Endodermal cell (in vitro differentiated cells): ENCODE data around the gene KRTAP9-6. TPM values are rescaled to one million over a fixed set of nuclear protein-coding genes. Genes with fewer than 3 reads are reported as not detected.
"Not testable (repeated sequence)": the region's sequence is repeated elsewhere in the genome, so short reads cannot be mapped to it uniquely, and the experiment has no call there.

Source experiments
- DNase-seq: peaks from one replicate; pipeline ENCODE4 v3.0.0-alpha.2; 2017
- H3K27ac ChIP-seq: 2 replicates; pipeline ENCODE4 v1.5.1; 2013; ENCODE audit warnings: mild to moderate bottlenecking, low read depth, low read length, moderate library complexity
- H3K27me3 ChIP-seq: 2 replicates; pipeline ENCODE4 v1.6.1; 2013; ENCODE audit warnings: mild to moderate bottlenecking, low read length, moderate library complexity; ENCODE audit not compliant: insufficient read depth, control insufficient read depth, poor library complexity, severe bottlenecking
- H3K36me3 ChIP-seq: 2 replicates; pipeline ENCODE4 v1.7.0; 2013; ENCODE audit warnings: mild to moderate bottlenecking, low read length, moderate library complexity; ENCODE audit not compliant: control insufficient read depth, insufficient read depth
- H3K4me1 ChIP-seq: one replicate; pipeline ENCODE4 v1.7.0; 2013; ENCODE audit warnings: low read length; ENCODE audit not compliant: control insufficient read depth, insufficient read depth
- H3K4me3 ChIP-seq: 2 replicates; pipeline ENCODE4 v1.5.1; 2013; ENCODE audit warnings: mild to moderate bottlenecking, low read length, moderate library complexity
- H3K9ac ChIP-seq: 2 replicates; pipeline ENCODE4 v1.6.1; 2013; ENCODE audit warnings: mild to moderate bottlenecking, low read length, moderate library complexity; ENCODE audit not compliant: poor library complexity, severe bottlenecking; ENCODE audit errors: extremely low read depth
- H3K9me3 ChIP-seq: 2 replicates; pipeline ENCODE4 v1.6.1; 2013; ENCODE audit warnings: mild to moderate bottlenecking, low read length, moderate library complexity; ENCODE audit not compliant: control insufficient read depth
- H3K27ac Mint-ChIP-seq: 2 replicates; pipeline ENCODE4 v1.8.0; 2020; ENCODE audit warnings: mixed read lengths
- H3K27me3 Mint-ChIP-seq: 2 replicates; pipeline ENCODE4 v1.8.0; 2021; ENCODE audit warnings: mild to moderate bottlenecking, mixed read lengths; ENCODE audit not compliant: insufficient read depth
- H3K36me3 Mint-ChIP-seq: 2 replicates; pipeline ENCODE4 v1.8.0; 2020; ENCODE audit warnings: low read depth, mixed read lengths
- H3K4me1 Mint-ChIP-seq: 2 replicates; pipeline ENCODE4 v1.8.0; 2020; ENCODE audit warnings: mixed read lengths
- H3K4me3 Mint-ChIP-seq: 2 replicates; pipeline ENCODE4 v1.8.0; 2020; ENCODE audit warnings: mild to moderate bottlenecking, moderate library complexity, mixed read lengths
- H3K9me3 Mint-ChIP-seq: 2 replicates; pipeline ENCODE4 v1.8.0; 2020; ENCODE audit warnings: mild to moderate bottlenecking, mixed read lengths
- WGBS, 2 experiments: methylation state at CpG; one replicate each; pipeline versions ENCODE4 v1.1.5 to v1.1.7; 2013; ENCODE audit warnings: missing lambda C conversion rate in 2 of 2, mixed read lengths in 1 of 2; ENCODE audit not compliant: insufficient coverage in 1 of 2, insufficient read length in 1 of 2; 5-methylcytosine and 5-hydroxymethylcytosine counted together
- total RNA-seq, 2 donors: library from RNA; stranded (reverse); fragmentation: NEBNext Ultra II Directional in 1 of 2; extraction: Animal tissue kit (Norgen Biotek cat#: 25700) in 1 of 2; gene quantifications; 2 replicates in 1 of 2; 3 replicates in 1 of 2; pipeline ENCODE4 v1.2.1, GENCODE V29; 2021
- TF ChIP-seq, protein P1 (sequence below): fragments of 200-600 bp; sonication (generic); conservative IDR thresholded peaks from 2 replicates; pipeline ENCODE4 v1.5.0; 2021; ENCODE audit warnings: antibody characterized with exemption, mild to moderate bottlenecking

The KRTAP9-6 gene
- total RNA-seq, 2 donors from 2014 or later: not detected

DNA sequence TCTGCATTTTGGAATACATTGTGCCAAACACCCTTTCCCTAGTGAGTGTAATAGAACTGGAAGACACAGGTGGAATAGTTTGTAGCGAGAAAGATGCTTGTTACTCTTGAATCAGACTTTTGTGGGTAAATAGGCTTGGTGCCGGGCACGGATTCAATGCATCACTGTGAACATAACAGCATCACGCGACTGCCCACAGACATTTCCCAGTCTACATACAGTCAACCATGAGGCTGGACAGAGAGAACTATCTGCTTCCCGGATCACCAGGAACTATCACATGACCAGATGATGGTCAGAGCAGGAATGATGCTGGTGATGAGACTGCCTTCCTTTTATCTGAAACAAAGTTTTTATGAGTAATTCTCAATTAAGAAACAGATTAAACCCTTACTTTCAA lies 39.1 kb upstream of the KRTAP9-6 start:
- Mint-ChIP-seq H3K36me3 (no peaks in the 10 kb centered on the region), H3K27ac (no peak overlapping the region), H3K4me1 (peaks cover 4% of the 10 kb centered on the region), H3K9me3 (no peaks in the 10 kb centered on the region), H3K4me3 (no peak overlapping the region), H3K27me3 (peaks cover 5% of the 10 kb centered on the region)
- Histone ChIP-seq H3K9me3 (no peaks in the 10 kb centered on the region), H3K27me3 (no peaks in the 10 kb centered on the region), H3K36me3 (no peaks in the 10 kb centered on the region), H3K4me1 (no peaks in the 10 kb centered on the region), H3K27ac (no peak overlapping the region), H3K9ac (no peak overlapping the region), H3K4me3 (no peak overlapping the region)
- no peak for DNase-seq
- WGBS, 2 experiments: 95 to 96% methylated on average over 3 to 6 of the region's 6 CpGs
- TF ChIP-seq, protein P1, sequence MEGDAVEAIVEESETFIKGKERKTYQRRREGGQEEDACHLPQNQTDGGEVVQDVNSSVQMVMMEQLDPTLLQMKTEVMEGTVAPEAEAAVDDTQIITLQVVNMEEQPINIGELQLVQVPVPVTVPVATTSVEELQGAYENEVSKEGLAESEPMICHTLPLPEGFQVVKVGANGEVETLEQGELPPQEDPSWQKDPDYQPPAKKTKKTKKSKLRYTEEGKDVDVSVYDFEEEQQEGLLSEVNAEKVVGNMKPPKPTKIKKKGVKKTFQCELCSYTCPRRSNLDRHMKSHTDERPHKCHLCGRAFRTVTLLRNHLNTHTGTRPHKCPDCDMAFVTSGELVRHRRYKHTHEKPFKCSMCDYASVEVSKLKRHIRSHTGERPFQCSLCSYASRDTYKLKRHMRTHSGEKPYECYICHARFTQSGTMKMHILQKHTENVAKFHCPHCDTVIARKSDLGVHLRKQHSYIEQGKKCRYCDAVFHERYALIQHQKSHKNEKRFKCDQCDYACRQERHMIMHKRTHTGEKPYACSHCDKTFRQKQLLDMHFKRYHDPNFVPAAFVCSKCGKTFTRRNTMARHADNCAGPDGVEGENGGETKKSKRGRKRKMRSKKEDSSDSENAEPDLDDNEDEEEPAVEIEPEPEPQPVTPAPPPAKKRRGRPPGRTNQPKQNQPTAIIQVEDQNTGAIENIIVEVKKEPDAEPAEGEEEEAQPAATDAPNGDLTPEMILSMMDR: no peak

DNA sequence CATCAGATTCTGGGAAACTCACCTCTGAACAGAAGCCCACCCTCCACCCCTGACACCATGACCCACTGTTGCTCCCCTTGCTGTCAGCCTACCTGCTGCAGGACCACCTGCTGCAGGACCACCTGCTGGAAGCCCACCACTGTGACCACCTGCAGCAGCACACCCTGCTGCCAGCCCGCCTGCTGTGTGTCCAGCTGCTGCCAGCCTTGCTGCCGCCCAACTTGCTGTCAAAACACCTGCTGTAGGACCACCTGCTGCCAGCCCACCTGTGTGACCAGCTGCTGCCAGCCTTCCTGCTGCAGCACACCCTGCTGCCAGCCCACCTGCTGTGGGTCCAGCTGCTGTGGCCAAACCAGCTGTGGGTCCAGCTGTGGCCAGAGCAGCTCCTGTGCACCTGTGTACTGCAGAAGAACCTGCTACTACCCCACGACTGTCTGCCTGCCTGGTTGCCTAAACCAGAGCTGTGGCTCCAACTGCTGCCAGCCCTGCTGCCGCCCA lies 38.5 kb upstream of the KRTAP9-6 start, which contains the start of gene KRTAP9-2:
Gene KRTAP9-2 (plus strand): TSS at position 51 of the 498 bp plus-strand sequence. CDS start 7 bp downstream, at position 58.
- not testable (repeated sequence) for H3K27ac Mint-ChIP-seq, H3K27ac ChIP-seq, H3K27me3 ChIP-seq, H3K36me3 ChIP-seq, H3K9me3 ChIP-seq, H3K4me3 ChIP-seq, H3K9me3 Mint-ChIP-seq, H3K4me1 Mint-ChIP-seq, H3K27me3 Mint-ChIP-seq, H3K4me3 Mint-ChIP-seq, DNase-seq, H3K36me3 Mint-ChIP-seq, H3K9ac ChIP-seq, H3K4me1 ChIP-seq
- 79 to 82% methylated on average over 2 of the region's 4 CpGs for WGBS, 2 experiments

GRCh38 chr17:41230094-41230493 lies 35.1 kb upstream of the KRTAP9-6 start:
- H3K36me3 Mint-ChIP-seq: no peaks in the 10 kb centered on the region
- H3K4me3 Mint-ChIP-seq: no peak overlapping the region
- H3K9me3 Mint-ChIP-seq: no peaks in the 10 kb centered on the region
- Histone ChIP-seq H3K4me1 (no peaks in the 10 kb centered on the region), H3K4me3 (no peak overlapping the region), H3K9ac (no peak overlapping the region), H3K27ac (no peak overlapping the region), H3K36me3 (no peaks in the 10 kb centered on the region), H3K9me3 (no peaks in the 10 kb centered on the region), H3K27me3 (peaks cover 1% of the 10 kb centered on the region)
- no peaks in the 10 kb centered on the region for H3K4me1 Mint-ChIP-seq
- no peak for DNase-seq
- no peak overlapping the region for H3K27ac Mint-ChIP-seq
- TF ChIP-seq, protein P1: no peak
- peaks cover 11% of the 10 kb centered on the region for H3K27me3 Mint-ChIP-seq

GRCh38 chr17:41231731-41232130 lies 33.4 kb upstream of the KRTAP9-6 start:
- H3K4me1 ChIP-seq: no peaks in the 10 kb centered on the region
- WGBS, 2 experiments: 88 to 89% methylated on average over 6 of the region's 6 CpGs
- Mint-ChIP-seq H3K27me3 (peaks cover 22% of the 10 kb centered on the region), H3K27ac (no peak overlapping the region), H3K36me3 (no peaks in the 10 kb centered on the region), H3K4me1 (no peaks in the 10 kb centered on the region), H3K4me3 (no peak overlapping the region), H3K9me3 (no peaks in the 10 kb centered on the region)
- no peak overlapping the region for H3K27ac ChIP-seq
- TF ChIP-seq, protein P1: no peak
- no peak overlapping the region for H3K9ac ChIP-seq
- H3K27me3 ChIP-seq: peaks cover 8% of the 10 kb centered on the region
- no peaks in the 10 kb centered on the region for H3K9me3 ChIP-seq
- no peaks in the 10 kb centered on the region for H3K36me3 ChIP-seq
- H3K4me3 ChIP-seq: no peak overlapping the region
- no peak for DNase-seq

- H3K36me3 Mint-ChIP-seq, H3K27ac ChIP-seq, H3K4me3 ChIP-seq, H3K4me1 Mint-ChIP-seq, H3K4me1 ChIP-seq, DNase-seq, H3K9me3 Mint-ChIP-seq, H3K27me3 ChIP-seq, H3K9ac ChIP-seq, H3K36me3 ChIP-seq, H3K27ac Mint-ChIP-seq, H3K4me3 Mint-ChIP-seq, H3K9me3 ChIP-seq: not testable (repeated sequence)
- peaks cover 25% of the 10 kb centered on the region for H3K27me3 Mint-ChIP-seq
- WGBS, 2 experiments: 87% methylated on average over 1 of the region's 1 CpG; no CpG with 5 or more reads in 1 of the 2 experiments
These were observed 32.6 kb upstream of the KRTAP9-6 start, which contains the start of gene KRTAP9-3 for GRCh38 chr17:41232399-41233105. Gene KRTAP9-3 (plus strand): TSS chr17:41232449. CDS start chr17:41232502, 53 bp downstream.
